Measurements from ENCODE around the gene YPEL5. TPM values are rescaled to one million over a fixed set of nuclear protein-coding genes. Genes with fewer than 3 reads are reported as not detected.

YPEL5 gene
- total RNA-seq, 2 donors from 2014 or later = 83.9 to 103 TPM

DNA sequence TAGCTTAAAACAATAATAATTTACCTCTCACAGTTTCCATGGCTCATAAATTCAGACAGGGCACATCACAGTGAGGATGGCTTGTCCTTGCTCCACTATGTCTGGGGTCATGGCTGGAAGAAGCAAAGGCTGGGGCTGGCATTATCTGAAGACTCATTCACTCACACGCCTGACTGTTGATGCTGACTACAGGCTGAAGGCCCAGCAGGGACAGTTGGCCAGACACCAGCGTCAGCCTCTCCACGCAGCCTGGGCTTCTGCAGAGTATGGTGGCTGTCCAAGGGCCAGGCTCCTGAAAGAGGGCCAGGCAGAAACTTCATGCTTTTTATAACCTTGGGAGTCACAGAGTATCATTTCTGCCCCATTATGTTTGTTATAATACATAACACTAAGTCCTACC lies 33.4 kb downstream of the YPEL5 start:
- no peak for ATAC-seq (ENCODE audit: insufficient number of reproducible peaks, low FRiP score, low read depth)
- H3K4me1 ChIP-seq (ENCODE audit: control insufficient read depth in 1 of 2, low read depth in 2 of 2) = no peaks in the 10 kb centered on the region
- no peak for DNase-seq (ENCODE audit: low spot score)
- H3K27me3 ChIP-seq (replicated peaks; ENCODE audit: insufficient read depth) = no peaks in the 10 kb centered on the region
- H3K27ac ChIP-seq = no peak overlapping the region
- H3K36me3 ChIP-seq = no peaks in the 10 kb centered on the region
- TF ChIP-seq CTCF (IDR thresholded peaks at IDR 0.05) = no peak
- H3K4me3 ChIP-seq = no peak overlapping the region
- no peaks in the 10 kb centered on the region for H3K9me3 ChIP-seq

- Histone ChIP-seq H3K36me3 (no peaks in the 10 kb centered on the region), H3K4me3 (no peak overlapping the region), H3K9me3 (no peaks in the 10 kb centered on the region), H3K4me1 (ENCODE audit: control insufficient read depth in 1 of 2, low read depth in 2 of 2) (no peaks in the 10 kb centered on the region), H3K27ac (no peak overlapping the region), H3K27me3 (replicated peaks; ENCODE audit: insufficient read depth) (no peaks in the 10 kb centered on the region)
- no peak for ATAC-seq (ENCODE audit: insufficient number of reproducible peaks, low FRiP score, low read depth)
- DNase-seq (ENCODE audit: low spot score) = no peak
- no peak for TF ChIP-seq CTCF (IDR thresholded peaks at IDR 0.05)
Measured at GRCh38 chr2:30181176-30181575, 34.4 kb downstream of the YPEL5 start.

GRCh38 chr2:30184035-30184434 lies 37.2 kb downstream of the YPEL5 start:
- Histone ChIP-seq H3K4me3 (no peak overlapping the region), H3K27me3 (replicated peaks; ENCODE audit: insufficient read depth) (no peaks in the 10 kb centered on the region), H3K4me1 (ENCODE audit: control insufficient read depth in 1 of 2, low read depth in 2 of 2) (no peaks in the 10 kb centered on the region), H3K9me3 (no peaks in the 10 kb centered on the region), H3K27ac (no peak overlapping the region), H3K36me3 (no peaks in the 10 kb centered on the region)
- ATAC-seq (ENCODE audit: insufficient number of reproducible peaks, low FRiP score, low read depth) (no peak), DNase-seq (ENCODE audit: low spot score) (no peak)
- TF ChIP-seq CTCF (IDR thresholded peaks at IDR 0.05) = no peak

DNA sequence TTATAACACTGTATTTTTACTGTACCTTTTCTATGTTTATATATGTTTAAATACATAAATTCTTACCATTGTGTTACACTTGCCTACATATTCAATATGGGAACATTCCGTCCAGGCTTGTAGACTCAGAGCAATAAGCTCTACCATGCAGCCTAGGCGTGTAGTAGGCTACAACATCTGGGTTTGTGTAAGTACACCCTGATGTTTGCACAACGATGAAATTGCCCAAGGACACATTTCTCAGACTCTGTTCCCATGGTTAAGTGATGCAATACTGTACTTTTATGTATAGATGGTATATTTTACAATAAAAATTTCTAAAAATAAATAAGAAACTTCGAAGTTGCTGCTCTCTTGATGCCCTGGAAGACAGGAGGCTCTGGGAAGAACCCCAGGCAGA lies 38.4 kb downstream of the YPEL5 start:
- no peak for TF ChIP-seq CTCF (IDR thresholded peaks at IDR 0.05)
- Histone ChIP-seq H3K4me1 (ENCODE audit: control insufficient read depth in 1 of 2, low read depth in 2 of 2) (no peaks in the 10 kb centered on the region), H3K9me3 (no peaks in the 10 kb centered on the region), H3K27me3 (replicated peaks; ENCODE audit: insufficient read depth) (no peaks in the 10 kb centered on the region), H3K27ac (no peak overlapping the region), H3K36me3 (no peaks in the 10 kb centered on the region), H3K4me3 (no peak overlapping the region)
- ATAC-seq (ENCODE audit: insufficient number of reproducible peaks, low FRiP score, low read depth) = no peak
- no peak for DNase-seq (ENCODE audit: low spot score)

DNA sequence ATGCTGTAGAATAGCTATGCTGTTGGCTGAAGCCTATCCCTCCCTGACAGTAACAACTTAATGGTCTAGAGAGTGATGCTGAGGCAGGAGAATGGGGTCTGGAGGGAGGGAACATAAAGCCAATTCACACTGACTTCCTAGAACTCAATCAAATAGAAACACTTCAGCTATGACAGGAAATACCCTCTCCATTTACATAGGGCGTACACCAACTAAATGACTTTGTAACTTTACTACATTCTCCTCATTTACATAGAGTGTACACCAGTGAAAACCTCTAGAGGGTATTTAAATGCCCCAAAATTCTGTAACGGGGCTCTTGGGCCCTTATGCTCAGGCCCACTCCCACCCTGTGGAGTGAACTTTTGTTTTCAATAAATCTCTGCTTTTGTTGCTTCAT lies 41.5 kb downstream of the YPEL5 start:
- Histone ChIP-seq H3K4me3 (no peak overlapping the region), H3K9me3 (no peaks in the 10 kb centered on the region), H3K27me3 (replicated peaks; ENCODE audit: insufficient read depth) (no peaks in the 10 kb centered on the region), H3K36me3 (no peaks in the 10 kb centered on the region), H3K27ac (no peak overlapping the region), H3K4me1 (ENCODE audit: control insufficient read depth in 1 of 2, low read depth in 2 of 2) (no peaks in the 10 kb centered on the region)
- ATAC-seq (ENCODE audit: insufficient number of reproducible peaks, low FRiP score, low read depth) = no peak
- TF ChIP-seq CTCF (IDR thresholded peaks at IDR 0.05) = no peak
- DNase-seq (ENCODE audit: low spot score) = no peak
